A549 (cell line): ENCODE results near the gene CCDC170. TPM values are rescaled to one million over a fixed set of nuclear protein-coding genes. Genes with fewer than 3 reads are reported as not detected.

Experiments
- ATAC-seq, 2 experiments: fragments of 200-7000 bp in 1 of 2; fragments of >200 bp in 1 of 2; cut with Nextera tagmentation in 1 of 2; cut with Tn5 transposase in 1 of 2; 3 replicates each; pipeline versions ENCODE4 v1.8.0 to v1.9.1; 2018 to 2020; ENCODE audit warnings: mild to moderate bottlenecking in 1 of 2, moderate library complexity in 1 of 2
- CTCF ChIA-PET: fragments of 300-600 bp; sonication (Branson Sonifier 250); formaldehyde crosslinking; extraction: SDS; loops from one replicate; lab custom pipeline; 2021; ENCODE audit warnings: antibody characterized with exemption, inconsistent platforms; lab: Yijun Ruan, JAX
- POLR2A ChIA-PET: fragments of 350-600 bp; formaldehyde crosslinking; extraction: SDS; loops from one replicate; lab custom pipeline; 2021; ENCODE audit warnings: antibody characterized with exemption, inconsistent platforms; lab: Yijun Ruan, JAX
- DNase-seq, 2 experiments: peaks; one replicate each; pipeline versions ENCODE4 v3.0.0 to v3.0.0-alpha.2; 2011 to 2016; ENCODE audit warnings: low read depth in 1 of 2, low spot score in 1 of 2
- FAIRE-seq: peaks from 2 replicates; lab custom pipeline; 2011; peaks lifted over from hg19 to GRCh38; lab: Jason Lieb, UNC
- H3K27ac ChIP-seq, 2 experiments: fragments of >200 bp; sonication (Bioruptor Twin); formaldehyde crosslinking; 3 replicates each; pipeline ENCODE4 v1.5.1; 2016 to 2017
- H3K4me1 ChIP-seq: fragments of >200 bp; sonication (Bioruptor Twin); formaldehyde crosslinking; 3 replicates; pipeline ENCODE4 v1.6.1; 2016
- H3K4me2 ChIP-seq: fragments of >200 bp; sonication (Bioruptor Twin); formaldehyde crosslinking; 3 replicates; pipeline ENCODE4 v1.6.1; 2016
- H3K4me3 ChIP-seq: fragments of >200 bp; sonication (Bioruptor Twin); formaldehyde crosslinking; 3 replicates; pipeline ENCODE4 v1.5.1; 2016
- H3K9me3 ChIP-seq: fragments of >200 bp; sonication (Bioruptor Twin); formaldehyde crosslinking; 3 replicates; pipeline ENCODE4 v1.6.1; 2016
- CBX2 ChIP-seq: fragments of 200-600 bp; sonication (generic); IDR thresholded peaks from 2 replicates; pipeline ENCODE4 v1.6.1; 2016; ENCODE audit warnings: low read depth, mild to moderate bottlenecking, borderline replicate concordance
- CHD2 ChIP-seq: fragments of 150-350 bp; IDR thresholded peaks from 2 replicates; pipeline ENCODE4 v1.6.1; 2014; ENCODE audit warnings: low read length; ENCODE audit not compliant: partially characterized antibody
- EHMT2 ChIP-seq: fragments of 200-600 bp; sonication (generic); IDR thresholded peaks from 2 replicates; pipeline ENCODE4 v1.6.1; 2016; ENCODE audit warnings: antibody characterized with exemption, low read depth, mild to moderate bottlenecking, moderate library complexity
- ELK1 ChIP-seq: fragments of 150-350 bp; IDR thresholded peaks from 2 replicates; pipeline ENCODE4 v1.6.1; 2014; ENCODE audit warnings: low read depth, mild to moderate bottlenecking, low read length
- FOSB ChIP-seq: fragments of 250-450 bp; sonication (Bioruptor Pico); IDR thresholded peaks from 2 replicates; pipeline ENCODE4 v1.5.0; 2020; ENCODE audit warnings: mild to moderate bottlenecking, moderate library complexity
- FOSL2 ChIP-seq, 2 experiments: fragments of 450-650 bp in 1 of 2; fragments of >200 bp in 1 of 2; sonication (Bioruptor Twin) in 1 of 2; formaldehyde crosslinking; IDR thresholded peaks; 2 replicates each; pipeline versions ENCODE4 v1.5.0 to v1.6.1; 2016 to 2020; ENCODE audit warnings: mild to moderate bottlenecking in 1 of 2, moderate library complexity in 1 of 2
- FOXS1 ChIP-seq: fragments of 250-450 bp; sonication (Bioruptor Pico); IDR thresholded peaks from 2 replicates; pipeline ENCODE4 v1.5.0; 2020; ENCODE audit warnings: mild to moderate bottlenecking, moderate library complexity
- GATA3 ChIP-seq: IDR thresholded peaks from 2 replicates; pipeline ENCODE4 v1.6.1; 2012; ENCODE audit warnings: borderline replicate concordance
- HDAC2 ChIP-seq: fragments of 200-600 bp; sonication (generic); IDR thresholded peaks from 2 replicates; pipeline ENCODE4 v1.6.1; 2016
- HEYL ChIP-seq: fragments of 250-450 bp; sonication (Bioruptor Pico); IDR thresholded peaks from 2 replicates; pipeline ENCODE4 v1.8.0; 2021; ENCODE audit warnings: mild to moderate bottlenecking, moderate library complexity
- HMGXB4 ChIP-seq: fragments of 250-450 bp; sonication (Bioruptor Pico); IDR thresholded peaks from 2 replicates; pipeline ENCODE4 v1.5.0; 2021; ENCODE audit warnings: mild to moderate bottlenecking, moderate library complexity, borderline replicate concordance
- HOXB13 ChIP-seq: fragments of 250-450 bp; sonication (Bioruptor Pico); IDR thresholded peaks from 2 replicates; pipeline ENCODE4 v1.5.0; 2020; ENCODE audit warnings: low read depth, mild to moderate bottlenecking, moderate library complexity
- HOXB5 ChIP-seq: fragments of 250-450 bp; sonication (Bioruptor Pico); IDR thresholded peaks from 2 replicates; pipeline ENCODE4 v1.5.0; 2020; ENCODE audit warnings: mild to moderate bottlenecking, moderate library complexity
- JUN ChIP-seq, 2 experiments: fragments of >200 bp; sonication (Bioruptor Twin); formaldehyde crosslinking; IDR thresholded peaks; 2 replicates in 1 of 2; 3 replicates in 1 of 2; pipeline ENCODE4 v1.6.1; 2016 to 2017
- JUNB ChIP-seq: fragments of >200 bp; sonication (Bioruptor Twin); formaldehyde crosslinking; IDR thresholded peaks from 2 replicates; pipeline ENCODE4 v1.6.1; 2016
- KDM1A ChIP-seq: fragments of 200-600 bp; sonication (generic); IDR thresholded peaks from 2 replicates; pipeline ENCODE4 v1.6.1; 2016; ENCODE audit warnings: low read depth, mild to moderate bottlenecking
- MYC ChIP-seq: IDR thresholded peaks from 2 replicates; pipeline ENCODE4 v1.6.1; 2012; ENCODE audit warnings: mild to moderate bottlenecking, inconsistent platforms, low read length, improper control_type of control experiment, borderline replicate concordance
- NFE2L2 ChIP-seq: fragments of 150-350 bp; conservative IDR thresholded peaks from 2 replicates; pipeline ENCODE4 v1.6.1; 2014; ENCODE audit warnings: low read length
- PHF8 ChIP-seq: fragments of 200-600 bp; sonication (generic); IDR thresholded peaks from 2 replicates; pipeline ENCODE4 v1.6.1; 2016; ENCODE audit warnings: low read depth, mild to moderate bottlenecking, antibody characterized with exemption, moderate library complexity, borderline replicate concordance
- RAD21 ChIP-seq, 2 experiments: fragments of >200 bp in 1 of 2; sonication (Bioruptor Twin) in 1 of 2; formaldehyde crosslinking in 1 of 2; IDR thresholded peaks in 1 of 2; conservative IDR thresholded peaks in 1 of 2; 2 replicates in 1 of 2; 3 replicates in 1 of 2; pipeline ENCODE4 v1.6.1; 2012 to 2018; ENCODE audit warnings: inconsistent platforms in 1 of 2
- RARB ChIP-seq: fragments of 250-450 bp; sonication (Bioruptor Pico); IDR thresholded peaks from 2 replicates; pipeline ENCODE4 v1.8.0; 2021; ENCODE audit warnings: mild to moderate bottlenecking, moderate library complexity
- RNF2 ChIP-seq: fragments of 200-600 bp; sonication (generic); IDR thresholded peaks from 2 replicates; pipeline ENCODE4 v1.6.1; 2016; ENCODE audit warnings: low read depth, mild to moderate bottlenecking, antibody characterized with exemption, moderate library complexity, borderline replicate concordance
- ZC3H11A ChIP-seq: fragments of 450-650 bp; IDR thresholded peaks from 2 replicates; pipeline ENCODE4 v1.6.1; 2014; ENCODE audit warnings: antibody characterized with exemption, mild to moderate bottlenecking
- ZNF302 ChIP-seq: fragments of 250-450 bp; sonication (Bioruptor Pico); IDR thresholded peaks from 2 replicates; pipeline ENCODE4 v1.9.0; 2021; ENCODE audit warnings: inconsistent platforms, mild to moderate bottlenecking, moderate library complexity
- ZSCAN20 ChIP-seq: fragments of 250-450 bp; sonication (Bioruptor Pico); IDR thresholded peaks from 2 replicates; pipeline ENCODE4 v1.8.0; 2022; ENCODE audit warnings: mild to moderate bottlenecking, moderate library complexity
- WGBS: methylation state at CpG from one replicate; pipeline ENCODE4 v1.1.6; 2017; ENCODE audit errors: missing lambda C conversion rate; 5-methylcytosine and 5-hydroxymethylcytosine counted together
- polyA plus RNA-seq, 4 experiments: library from polyadenylated mRNA; depleted of rRNA in 3 of 4; stranded (reverse); fragments of >200 nt; fragmentation: RNase III in 1 of 4; extraction: RNeasy Plus Mini Kit Qiagen cat#74134 plus additional on column Dnase treatment in 1 of 4; gene quantifications; 2 replicates in 3 of 4; 3 replicates in 1 of 4; pipeline ENCODE4 v1.2.3, GENCODE V29; 2011 to 2017
- TF ChIP-seq, protein P1 (sequence below): fragments of >200 bp; sonication (Bioruptor Twin); formaldehyde crosslinking; IDR thresholded peaks from 3 replicates; pipeline ENCODE4 v1.5.1; 2016

Gene CCDC170
- polyA plus RNA-seq, 2 of the 4 experiments (the other 2 are of a cell fraction), result 0.09 to 0.61 TPM

DNA sequence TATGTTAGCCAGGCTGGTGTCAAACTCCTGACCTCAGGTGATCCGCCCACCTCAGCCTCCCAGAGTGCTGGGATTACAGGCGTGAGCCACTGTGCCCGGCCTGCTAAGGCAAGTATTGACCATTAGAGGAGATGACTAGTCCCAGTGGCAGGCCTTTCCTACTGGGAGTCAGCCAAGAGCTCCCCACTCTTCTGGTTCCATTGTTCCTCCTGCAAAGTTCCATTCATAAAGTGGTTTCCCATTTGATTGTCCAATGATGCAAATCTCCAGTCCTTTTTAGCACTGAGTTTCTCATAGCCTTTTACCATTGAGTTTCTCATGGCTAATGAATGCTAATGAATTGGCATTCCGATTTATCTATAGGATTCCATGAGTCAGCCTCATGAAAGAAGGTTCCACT is 165.4 kb downstream of the CCDC170 start:
- ChIA-PET CTCF (no interaction called here), POLR2A (no interaction called here)
- TF ChIP-seq CBX2 (no peak), HOXB13 (no peak), HEYL (no peak), EHMT2 (no peak), FOSL2 (IDR thresholded peaks at IDR 0.05) (no peak), FOSL2 (CRISPR knock-in tag; IDR thresholded peaks at IDR 0.05) (no peak), RNF2 (no peak), PHF8 (no peak), GATA3 (no peak)
- 28% methylated on average over 1 of the region's 4 CpGs for WGBS
- H3K4me3 ChIP-seq, result no peak overlapping the region
- H3K4me1 ChIP-seq, result no peaks in the 10 kb centered on the region
- no peak for DNase-seq
- H3K9me3 ChIP-seq, result no peaks in the 10 kb centered on the region; the same call in 1 of the 3 replicates
- H3K27ac ChIP-seq, result no peak overlapping the region
- H3K4me2 ChIP-seq, result no peak overlapping the region
- no peak for FAIRE-seq
- ATAC-seq, result no peak

- H3K4me3 ChIP-seq, result no peak overlapping the region
- ATAC-seq (no peak), DNase-seq (no peak), FAIRE-seq (no peak)
- ChIA-PET POLR2A (no interaction called here), CTCF (no interaction called here)
- no peaks in the 10 kb centered on the region for H3K9me3 ChIP-seq
- no peaks in the 10 kb centered on the region for H3K4me1 ChIP-seq
- TF ChIP-seq JUN (IDR thresholded peaks at IDR 0.05) (no peak), PHF8 (no peak), JUNB (no peak), FOXS1 (CRISPR knock-in tag) (no peak), HOXB5 (CRISPR knock-in tag) (no peak), ELK1 (no peak)
- H3K27ac ChIP-seq, result no peak overlapping the region
- no peak overlapping the region for H3K4me2 ChIP-seq
- 74% methylated on average over 3 of the region's 3 CpGs for WGBS
These were observed 167.7 kb downstream of the CCDC170 start for GRCh38 chr6:151661509-151661908.

GRCh38 chr6:151661928-151662327 is 168.1 kb downstream of the CCDC170 start:
- TF ChIP-seq RAD21 (conservative IDR thresholded peaks at IDR 0.05 in 1 of 2, IDR thresholded peaks at IDR 0.05 in 1 of 2) (0 out of 5 replicates have a peak, but pooled peaks of 1 of the 2 experiments have one; percentile 11), PHF8 (no peak)
- FAIRE-seq, result no peak
- Histone ChIP-seq H3K4me3 (no peak overlapping the region), H3K4me2 (no peak overlapping the region), H3K4me1 (no peaks in the 10 kb centered on the region), H3K27ac (no peak overlapping the region), H3K9me3 (no peaks in the 10 kb centered on the region)
- WGBS, result 3% methylated on average over 4 of the region's 4 CpGs
- ATAC-seq, result 0 out of 6 replicates have a peak, but pooled peaks of 1 of the 2 experiments have one; percentile 36
- ChIA-PET CTCF (no interaction called here), POLR2A (no interaction called here)
- DNase-seq, result no peak

DNA sequence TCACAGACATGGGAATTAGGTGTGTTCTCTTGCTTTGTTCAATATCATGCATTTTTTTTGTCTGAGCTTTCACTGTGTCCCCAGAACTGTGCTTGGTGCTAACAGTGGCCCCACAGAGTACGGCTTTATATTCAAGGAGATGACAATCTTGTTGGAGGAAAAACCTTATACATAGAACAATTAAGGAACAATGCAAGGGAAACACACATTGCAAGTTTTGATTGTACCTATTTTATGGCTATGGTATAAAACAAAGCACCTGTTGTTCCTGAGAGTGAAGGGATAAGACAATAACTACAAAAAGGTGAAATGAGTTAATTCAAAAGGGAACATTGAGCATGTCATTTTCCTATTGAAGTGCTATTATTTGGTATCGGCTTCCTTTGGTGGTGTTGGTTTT is 169.7 kb downstream of the CCDC170 start:
- ATAC-seq, result no peak
- H3K4me3 ChIP-seq, result no peak overlapping the region
- no peak for TF ChIP-seq NFE2L2
- TF ChIP-seq ZNF302 (CRISPR knock-in tag), result no peak
- TF ChIP-seq ZSCAN20, result no peak
- no peak for TF ChIP-seq HDAC2
- no peak for TF ChIP-seq CHD2
- no peak for TF ChIP-seq JUN (IDR thresholded peaks at IDR 0.05)
- TF ChIP-seq MYC, result no peak
- TF ChIP-seq RARB (CRISPR knock-in tag), result no peak
- TF ChIP-seq HMGXB4 (CRISPR knock-in tag), result no peak
- TF ChIP-seq KDM1A, result no peak
- TF ChIP-seq, protein P1, sequence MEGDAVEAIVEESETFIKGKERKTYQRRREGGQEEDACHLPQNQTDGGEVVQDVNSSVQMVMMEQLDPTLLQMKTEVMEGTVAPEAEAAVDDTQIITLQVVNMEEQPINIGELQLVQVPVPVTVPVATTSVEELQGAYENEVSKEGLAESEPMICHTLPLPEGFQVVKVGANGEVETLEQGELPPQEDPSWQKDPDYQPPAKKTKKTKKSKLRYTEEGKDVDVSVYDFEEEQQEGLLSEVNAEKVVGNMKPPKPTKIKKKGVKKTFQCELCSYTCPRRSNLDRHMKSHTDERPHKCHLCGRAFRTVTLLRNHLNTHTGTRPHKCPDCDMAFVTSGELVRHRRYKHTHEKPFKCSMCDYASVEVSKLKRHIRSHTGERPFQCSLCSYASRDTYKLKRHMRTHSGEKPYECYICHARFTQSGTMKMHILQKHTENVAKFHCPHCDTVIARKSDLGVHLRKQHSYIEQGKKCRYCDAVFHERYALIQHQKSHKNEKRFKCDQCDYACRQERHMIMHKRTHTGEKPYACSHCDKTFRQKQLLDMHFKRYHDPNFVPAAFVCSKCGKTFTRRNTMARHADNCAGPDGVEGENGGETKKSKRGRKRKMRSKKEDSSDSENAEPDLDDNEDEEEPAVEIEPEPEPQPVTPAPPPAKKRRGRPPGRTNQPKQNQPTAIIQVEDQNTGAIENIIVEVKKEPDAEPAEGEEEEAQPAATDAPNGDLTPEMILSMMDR, result no peak
- no peak for TF ChIP-seq ZC3H11A
- TF ChIP-seq FOSB, result no peak
- TF ChIP-seq, all 56 proteins: peak for 0
- DNase-seq, result no peak
- H3K4me2 ChIP-seq, result no peak overlapping the region
- no peaks in the 10 kb centered on the region for H3K9me3 ChIP-seq
- H3K27ac ChIP-seq, result no peak overlapping the region
- FAIRE-seq, result no peak
- CTCF ChIA-PET, result no interaction called here
- POLR2A ChIA-PET, result no interaction called here
- peaks cover 9% of the 10 kb centered on the region for H3K4me1 ChIP-seq
- 82% methylated on average over 2 of the region's 2 CpGs for WGBS
